ENCODE data around the gene C1QC.

Gene C1QC

GRCh38 chr1:22600817-22601605, 42.4 kb upstream of the C1QC start:
- DNase-seq (ENCODE audit: low spot score), result no peak
- TF ChIP-seq CTCF (IDR thresholded peaks at IDR 0.05; ENCODE audit: extremely low read depth, missing control alignments), result no peak

- no peak for DNase-seq (ENCODE audit: low spot score)
- TF ChIP-seq CTCF (IDR thresholded peaks at IDR 0.05; ENCODE audit: extremely low read depth, missing control alignments), result no peak
Observed at GRCh38 chr1:22601610-22602009, 41.8 kb upstream of the C1QC start.

- no peak for DNase-seq (ENCODE audit: low spot score)
- TF ChIP-seq CTCF (IDR thresholded peaks at IDR 0.05; ENCODE audit: extremely low read depth, missing control alignments), result no peak
Observed at GRCh38 chr1:22602060-22602740, 41.2 kb upstream of the C1QC start.

- DNase-seq (ENCODE audit: low spot score), result no peak
- no peak for TF ChIP-seq CTCF (IDR thresholded peaks at IDR 0.05; ENCODE audit: extremely low read depth, missing control alignments)
Observed at GRCh38 chr1:22606161-22606560, 37.3 kb upstream of the C1QC start.

- DNase-seq (ENCODE audit: low spot score), result no peak
- no peak for TF ChIP-seq CTCF (IDR thresholded peaks at IDR 0.05; ENCODE audit: extremely low read depth, missing control alignments)
Observed at GRCh38 chr1:22607154-22607553, 36.3 kb upstream of the C1QC start.

GRCh38 chr1:22608361-22608760, 35.1 kb upstream of the C1QC start:
- DNase-seq (ENCODE audit: low spot score), result no peak
- TF ChIP-seq CTCF (IDR thresholded peaks at IDR 0.05; ENCODE audit: extremely low read depth, missing control alignments), result no peak

- DNase-seq (ENCODE audit: low spot score), result no peak
- TF ChIP-seq CTCF (IDR thresholded peaks at IDR 0.05; ENCODE audit: extremely low read depth, missing control alignments), result no peak
Observed at GRCh38 chr1:22609291-22609690, 34.1 kb upstream of the C1QC start.

Data from GM20000 (cell line).